NT2/D1 (cell line): ENCODE data around the gene PLCXD3.

Experiments used
- DNase-seq: peaks from one replicate; pipeline ENCODE4 v3.0.0-alpha.2; 2011; ENCODE audit warnings: low read depth, low spot score
- H3K27me3 ChIP-seq: 2 replicates; pipeline ENCODE4 v1.6.0; 2011; ENCODE audit warnings: mild to moderate bottlenecking; ENCODE audit not compliant: insufficient read length, insufficient read depth
- H3K36me3 ChIP-seq: 2 replicates; pipeline ENCODE4 v1.6.1; 2011; ENCODE audit warnings: mild to moderate bottlenecking, low read length, mixed read lengths; ENCODE audit not compliant: insufficient read depth, insufficient read length
- H3K4me1 ChIP-seq: 2 replicates; pipeline ENCODE4 v1.5.1; 2011; ENCODE audit not compliant: insufficient read depth, insufficient read length
- H3K4me3 ChIP-seq: 2 replicates; pipeline ENCODE4 v1.5.1; 2011; ENCODE audit warnings: low read depth; ENCODE audit not compliant: insufficient read length
- H3K9ac ChIP-seq: 2 replicates; pipeline ENCODE4 v1.6.0; 2011; ENCODE audit warnings: low read depth; ENCODE audit not compliant: insufficient read length
- H3K9me3 ChIP-seq: 2 replicates; pipeline ENCODE4 v1.5.1; 2011; ENCODE audit warnings: mild to moderate bottlenecking, low read length; ENCODE audit not compliant: insufficient read depth
- SUZ12 ChIP-seq: IDR thresholded peaks from 2 replicates; pipeline ENCODE4 v1.6.1; 2011; ENCODE audit not compliant: insufficient read length, insufficient read depth; ENCODE audit errors: extremely low read depth
- YY1 ChIP-seq: IDR thresholded peaks from 2 replicates; pipeline ENCODE4 v1.6.1; 2011; ENCODE audit not compliant: insufficient read length, insufficient read depth
- ZNF274 ChIP-seq: IDR thresholded peaks from 2 replicates; pipeline ENCODE4 v1.6.1; 2011; ENCODE audit warnings: mild to moderate bottlenecking, low read depth, low read length

Gene PLCXD3

DNA sequence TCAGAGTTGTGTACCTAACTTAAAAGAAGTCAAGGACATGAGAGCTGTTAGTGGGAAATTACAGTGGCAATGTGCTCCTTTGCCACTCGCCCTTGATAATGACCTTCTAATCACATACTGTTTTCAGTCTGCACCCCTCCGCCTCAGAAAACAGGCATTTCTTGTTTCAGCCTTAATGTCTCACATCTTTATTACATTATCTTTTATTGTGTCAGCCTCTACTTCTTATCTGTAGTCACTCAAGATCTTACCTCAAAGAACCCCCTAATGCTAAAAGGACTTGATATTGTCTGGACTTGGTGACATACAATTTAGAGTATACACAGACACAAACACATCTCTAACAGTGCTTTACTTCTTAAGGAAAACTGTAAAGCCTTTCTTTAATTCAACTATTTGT is 97.9 kb downstream of the PLCXD3 start:
- no peaks in the 10 kb centered on the region for H3K4me1 ChIP-seq
- no peaks in the 10 kb centered on the region for H3K9me3 ChIP-seq

DNA sequence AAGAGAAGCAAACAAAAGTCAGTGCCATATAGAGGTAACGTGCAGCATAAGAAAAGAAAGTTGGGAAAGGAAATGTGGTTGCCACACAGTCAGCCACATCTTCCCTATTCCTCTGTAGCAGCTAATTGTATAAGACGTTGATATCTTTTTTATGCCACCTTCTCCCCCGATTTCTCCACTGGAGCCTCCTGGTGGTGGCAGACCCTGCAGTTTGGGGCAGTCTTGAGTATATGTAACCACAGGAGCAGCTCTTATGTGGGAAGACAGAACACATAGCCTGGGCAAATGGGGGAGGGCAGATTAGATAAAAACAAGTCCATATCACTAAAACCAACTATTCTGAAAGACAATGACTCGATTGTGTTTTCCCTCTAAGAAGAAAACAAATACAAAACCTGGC is 99.7 kb downstream of the PLCXD3 start:
- Histone ChIP-seq H3K9me3 (no peaks in the 10 kb centered on the region), H3K4me3 (no peak overlapping the region), H3K27me3 (no peaks in the 10 kb centered on the region), H3K36me3 (no peaks in the 10 kb centered on the region), H3K9ac (no peak overlapping the region), H3K4me1 (no peaks in the 10 kb centered on the region)
- TF ChIP-seq ZNF274 (no peak), SUZ12 (no peak), YY1 (no peak)
- DNase-seq = no peak

More for the DNA sequence above, 97.9 kb downstream of the PLCXD3 start:
- Histone ChIP-seq H3K27me3 (no peaks in the 10 kb centered on the region), H3K9ac (no peak overlapping the region), H3K4me3 (no peak overlapping the region), H3K36me3 (no peaks in the 10 kb centered on the region)
- no peak for TF ChIP-seq ZNF274
- no peak for TF ChIP-seq YY1
- no peak for TF ChIP-seq SUZ12
- DNase-seq = no peak

DNA sequence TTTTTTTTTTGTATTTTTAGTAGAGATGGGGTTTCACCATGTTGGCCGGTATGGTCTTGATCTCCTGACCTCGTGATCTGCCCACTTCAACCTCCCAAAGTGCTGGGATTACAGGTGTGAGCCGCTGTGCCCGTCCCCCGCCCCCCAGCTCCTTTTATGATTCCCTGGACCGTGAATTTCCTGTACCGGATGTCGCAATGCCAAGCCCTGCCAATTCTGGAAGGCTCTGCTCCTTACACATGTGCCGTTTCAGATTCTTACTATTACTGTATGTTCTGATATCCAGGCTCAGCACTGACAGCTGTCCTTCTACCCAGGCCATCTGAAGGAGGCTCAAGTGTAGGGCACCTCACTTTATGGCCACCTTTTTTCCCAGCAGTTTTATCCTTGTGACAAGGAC is 100.1 kb downstream of the PLCXD3 start:
- H3K4me3 ChIP-seq = no peak overlapping the region
- no peak for DNase-seq
- no peaks in the 10 kb centered on the region for H3K9me3 ChIP-seq
- H3K9ac ChIP-seq = no peak overlapping the region
- no peaks in the 10 kb centered on the region for H3K27me3 ChIP-seq
- H3K36me3 ChIP-seq = no peaks in the 10 kb centered on the region
- TF ChIP-seq SUZ12 (no peak), ZNF274 (no peak), YY1 (no peak)
- no peaks in the 10 kb centered on the region for H3K4me1 ChIP-seq

DNA sequence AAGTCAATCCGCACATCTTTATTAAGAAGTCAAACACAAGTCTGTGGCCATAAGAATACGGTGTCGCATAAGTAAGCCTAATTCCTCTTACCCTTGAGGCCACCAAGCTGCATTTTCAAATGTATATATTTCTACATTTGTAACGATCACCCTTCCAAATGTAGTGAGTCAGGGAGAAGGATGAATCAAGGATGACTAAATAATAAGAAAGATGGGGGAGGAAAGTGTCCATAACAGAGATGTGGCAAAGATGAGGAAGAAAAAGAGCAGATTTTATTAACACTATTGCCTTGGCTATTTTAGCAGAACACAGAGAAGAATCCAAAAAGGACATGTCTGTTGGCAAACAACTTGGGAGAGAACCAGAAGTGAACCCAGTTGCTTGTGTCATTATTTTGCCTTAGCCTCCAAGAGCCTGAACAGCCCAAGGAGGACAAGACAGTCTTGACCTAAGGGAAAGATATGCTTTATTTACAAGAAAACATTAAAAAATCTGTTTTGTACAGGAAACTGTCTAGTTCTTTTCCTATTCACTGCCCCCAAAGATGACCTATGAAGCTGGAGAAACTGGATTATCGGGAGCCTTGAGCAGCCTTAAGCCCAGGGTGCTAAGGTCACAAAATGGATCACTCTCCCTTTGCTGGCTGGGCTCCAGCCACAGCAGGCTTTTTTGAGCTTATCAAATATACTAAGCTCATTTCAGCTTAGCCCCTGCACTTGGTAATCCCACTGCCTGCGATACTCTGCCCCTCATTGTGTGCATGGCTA is 101.5 kb downstream of the PLCXD3 start:
- Histone ChIP-seq H3K4me1 (no peaks in the 10 kb centered on the region), H3K9ac (no peak overlapping the region), H3K27me3 (no peaks in the 10 kb centered on the region), H3K36me3 (no peaks in the 10 kb centered on the region), H3K4me3 (no peak overlapping the region), H3K9me3 (no peaks in the 10 kb centered on the region)
- TF ChIP-seq SUZ12 (no peak), YY1 (no peak), ZNF274 (no peak)
- no peak for DNase-seq

DNA sequence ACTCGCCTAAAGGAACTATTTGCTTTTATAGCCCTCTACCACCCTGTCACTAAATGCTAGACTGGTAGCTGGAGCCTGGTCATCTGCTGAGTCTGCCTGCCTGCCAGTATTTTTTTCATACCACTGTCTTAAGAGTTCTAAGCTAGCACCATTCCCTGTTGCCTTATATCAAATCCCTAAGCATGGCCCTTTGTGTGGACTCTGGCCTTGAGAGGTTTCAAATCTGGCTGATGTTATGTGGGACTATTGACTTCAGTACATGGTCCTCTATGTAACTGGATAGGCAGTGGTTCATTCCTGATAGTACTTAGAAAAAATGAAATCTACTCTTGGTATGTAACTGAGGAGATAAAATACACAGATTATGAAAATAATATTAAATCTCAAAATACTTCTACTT is 103.5 kb downstream of the PLCXD3 start:
- H3K9me3 ChIP-seq = no peaks in the 10 kb centered on the region
- H3K36me3 ChIP-seq = no peaks in the 10 kb centered on the region
- H3K4me3 ChIP-seq = no peak overlapping the region
- no peaks in the 10 kb centered on the region for H3K27me3 ChIP-seq
- H3K4me1 ChIP-seq = no peaks in the 10 kb centered on the region
- no peak for TF ChIP-seq ZNF274
- no peak for TF ChIP-seq SUZ12
- no peak for TF ChIP-seq YY1
- no peak overlapping the region for H3K9ac ChIP-seq
- DNase-seq = no peak

DNA sequence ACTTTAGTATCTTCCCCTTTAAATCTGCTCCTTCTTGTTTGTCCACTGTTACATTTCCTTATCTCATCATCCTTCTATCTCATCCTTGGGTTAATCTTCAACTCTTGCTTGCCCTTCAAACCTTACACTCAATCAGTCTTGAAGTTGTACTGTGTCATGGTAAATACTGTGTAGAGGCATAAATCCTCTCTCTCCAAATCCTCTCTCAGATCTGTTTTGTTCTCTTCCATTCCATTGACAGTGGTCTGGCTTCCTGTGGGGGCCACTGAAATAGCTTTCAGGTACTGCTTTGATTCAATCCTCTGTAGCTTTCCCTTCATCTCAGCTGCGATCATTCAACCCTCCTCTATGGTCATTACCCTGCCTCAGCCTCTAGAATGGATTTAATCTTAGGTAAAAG is 104.0 kb downstream of the PLCXD3 start:
- no peak overlapping the region for H3K4me3 ChIP-seq
- TF ChIP-seq YY1 (no peak), SUZ12 (no peak), ZNF274 (no peak)
- H3K9me3 ChIP-seq = no peaks in the 10 kb centered on the region
- DNase-seq = no peak
- no peaks in the 10 kb centered on the region for H3K36me3 ChIP-seq
- no peak overlapping the region for H3K9ac ChIP-seq
- H3K4me1 ChIP-seq = no peaks in the 10 kb centered on the region
- H3K27me3 ChIP-seq = no peaks in the 10 kb centered on the region

DNA sequence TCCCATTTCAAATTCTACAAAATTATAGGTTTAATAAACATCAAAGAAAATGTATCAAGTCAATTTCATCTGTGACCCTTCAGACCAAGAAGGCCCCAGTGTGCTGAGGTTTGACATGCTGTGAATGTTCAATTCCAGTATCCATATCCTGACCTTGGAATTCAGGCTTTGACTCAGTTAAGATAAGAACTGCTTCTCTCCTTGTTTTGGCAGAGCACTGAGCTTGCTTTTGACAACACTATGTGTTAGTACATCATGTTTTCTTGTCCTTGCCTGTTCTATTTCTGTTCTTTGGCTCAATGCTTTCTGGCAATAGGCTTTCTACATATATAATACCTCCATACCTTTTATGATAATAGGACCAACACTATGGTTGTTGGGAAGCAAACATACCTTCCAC is 105.6 kb downstream of the PLCXD3 start:
- no peak overlapping the region for H3K4me3 ChIP-seq
- H3K9me3 ChIP-seq = no peaks in the 10 kb centered on the region
- no peaks in the 10 kb centered on the region for H3K27me3 ChIP-seq
- no peak for DNase-seq
- no peaks in the 10 kb centered on the region for H3K36me3 ChIP-seq
- TF ChIP-seq YY1 (no peak), ZNF274 (no peak), SUZ12 (no peak)
- H3K9ac ChIP-seq = no peak overlapping the region
- no peaks in the 10 kb centered on the region for H3K4me1 ChIP-seq

DNA sequence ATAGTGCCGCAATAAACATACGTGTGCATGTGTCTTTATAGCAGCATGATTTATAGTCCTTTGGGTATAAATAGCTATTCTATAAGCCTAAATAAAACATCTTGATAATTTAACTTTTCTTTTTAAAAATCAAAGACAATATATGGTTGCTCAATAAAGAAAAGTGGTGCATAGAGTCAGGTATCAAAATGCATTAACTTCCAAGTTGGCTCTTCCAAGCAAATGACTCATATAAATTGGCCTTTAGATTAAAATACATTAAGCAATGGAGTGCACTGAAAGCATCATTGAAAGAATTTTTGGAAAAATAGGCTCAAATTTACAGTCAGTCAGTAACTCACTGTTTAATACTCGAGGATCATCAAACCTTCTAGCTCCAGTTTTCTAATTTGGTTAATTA is 106.6 kb downstream of the PLCXD3 start:
- Histone ChIP-seq H3K9ac (no peak overlapping the region), H3K4me1 (no peaks in the 10 kb centered on the region), H3K36me3 (no peaks in the 10 kb centered on the region), H3K9me3 (no peaks in the 10 kb centered on the region), H3K4me3 (no peak overlapping the region), H3K27me3 (no peaks in the 10 kb centered on the region)
- DNase-seq = no peak
- TF ChIP-seq SUZ12 (no peak), YY1 (no peak), ZNF274 (no peak)
